GM18867 (cell line): Measurements from ENCODE around the gene TMEM81.

ENCODE experiments used
- ATAC-seq: cut with Tn5 transposase; IDR thresholded peaks from one replicate; pipeline ENCODE4 v1.9.1; 2021; ENCODE audit warnings: mild to moderate bottlenecking, moderate library complexity; ENCODE audit not compliant: unreplicated experiment

The TMEM81 gene

DNA sequence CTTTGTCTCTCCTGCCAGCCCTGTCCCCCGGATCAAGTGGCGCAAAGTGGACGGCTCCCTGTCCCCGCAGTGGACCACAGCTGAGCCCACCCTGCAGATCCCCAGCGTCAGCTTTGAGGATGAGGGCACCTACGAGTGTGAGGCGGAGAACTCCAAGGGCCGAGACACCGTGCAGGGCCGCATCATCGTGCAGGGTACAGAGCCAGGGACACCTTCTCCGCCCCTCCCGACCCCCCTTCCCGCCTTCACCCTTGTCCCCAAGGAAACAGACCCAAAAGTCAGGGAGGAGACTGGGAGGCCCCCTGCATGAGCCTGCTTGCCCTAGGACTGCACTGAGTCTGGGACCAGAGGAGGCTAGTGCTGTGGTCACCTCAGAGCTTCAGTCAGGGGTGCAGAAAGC, 23.0 kb downstream of the TMEM81 start:
- ATAC-seq, result no peak

DNA sequence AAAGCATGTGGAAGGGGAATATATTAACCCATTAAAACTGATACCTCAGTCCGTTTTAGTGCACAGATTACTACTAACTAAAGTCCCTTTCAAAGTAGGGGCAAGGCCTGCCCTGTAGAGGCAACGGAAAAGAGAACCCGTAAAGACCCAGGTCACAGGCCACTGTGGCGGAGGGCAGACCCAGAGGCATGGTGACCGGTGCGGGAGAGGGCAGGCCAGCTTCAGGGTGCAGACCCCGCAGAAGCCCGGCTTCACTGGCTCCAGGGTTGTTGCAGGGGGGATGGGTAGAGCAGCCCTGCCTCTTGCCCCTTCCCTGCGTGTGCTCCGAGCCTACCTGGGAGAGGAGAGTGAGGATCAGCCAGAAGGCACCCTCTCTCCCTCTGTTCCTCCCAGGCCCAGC, 23.5 kb downstream of the TMEM81 start:
- no peak for ATAC-seq

DNA sequence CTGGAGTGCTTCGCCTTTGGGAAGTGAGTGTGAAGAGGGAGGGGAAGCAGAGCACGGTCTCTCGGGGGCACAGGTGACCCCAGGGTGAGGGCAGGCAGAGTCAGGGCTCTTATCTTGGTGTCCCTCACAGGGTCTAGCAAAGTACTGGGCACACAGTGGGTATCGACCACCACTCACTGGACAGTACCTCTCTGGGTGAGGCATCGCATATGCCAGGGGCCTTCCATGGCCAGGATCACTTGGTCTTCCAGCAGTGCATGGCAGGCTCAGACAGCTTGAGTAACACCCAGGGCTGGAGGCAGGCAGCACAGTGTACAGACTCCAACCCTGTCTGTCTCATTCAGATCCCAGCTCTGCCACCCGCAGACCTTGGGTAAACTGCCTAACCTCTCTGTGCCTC, 24.6 kb downstream of the TMEM81 start:
- ATAC-seq, result no peak

DNA sequence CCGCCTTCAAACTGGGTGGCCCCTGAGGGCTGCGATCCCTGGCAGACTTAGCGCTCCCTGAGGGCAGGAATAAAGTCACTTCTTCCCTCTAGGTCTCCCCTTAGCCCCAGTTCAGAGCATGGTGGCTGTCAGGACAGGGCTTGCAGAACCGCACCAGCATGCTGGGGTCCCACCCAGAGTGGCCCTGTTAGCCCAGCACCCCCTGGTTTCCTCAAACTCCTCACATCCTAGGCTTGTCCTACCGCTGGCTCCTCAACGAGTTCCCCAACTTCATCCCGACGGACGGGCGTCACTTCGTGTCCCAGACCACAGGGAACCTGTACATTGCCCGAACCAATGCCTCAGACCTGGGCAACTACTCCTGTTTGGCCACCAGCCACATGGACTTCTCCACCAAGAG, 25.4 kb downstream of the TMEM81 start:
- ATAC-seq, result no peak

DNA sequence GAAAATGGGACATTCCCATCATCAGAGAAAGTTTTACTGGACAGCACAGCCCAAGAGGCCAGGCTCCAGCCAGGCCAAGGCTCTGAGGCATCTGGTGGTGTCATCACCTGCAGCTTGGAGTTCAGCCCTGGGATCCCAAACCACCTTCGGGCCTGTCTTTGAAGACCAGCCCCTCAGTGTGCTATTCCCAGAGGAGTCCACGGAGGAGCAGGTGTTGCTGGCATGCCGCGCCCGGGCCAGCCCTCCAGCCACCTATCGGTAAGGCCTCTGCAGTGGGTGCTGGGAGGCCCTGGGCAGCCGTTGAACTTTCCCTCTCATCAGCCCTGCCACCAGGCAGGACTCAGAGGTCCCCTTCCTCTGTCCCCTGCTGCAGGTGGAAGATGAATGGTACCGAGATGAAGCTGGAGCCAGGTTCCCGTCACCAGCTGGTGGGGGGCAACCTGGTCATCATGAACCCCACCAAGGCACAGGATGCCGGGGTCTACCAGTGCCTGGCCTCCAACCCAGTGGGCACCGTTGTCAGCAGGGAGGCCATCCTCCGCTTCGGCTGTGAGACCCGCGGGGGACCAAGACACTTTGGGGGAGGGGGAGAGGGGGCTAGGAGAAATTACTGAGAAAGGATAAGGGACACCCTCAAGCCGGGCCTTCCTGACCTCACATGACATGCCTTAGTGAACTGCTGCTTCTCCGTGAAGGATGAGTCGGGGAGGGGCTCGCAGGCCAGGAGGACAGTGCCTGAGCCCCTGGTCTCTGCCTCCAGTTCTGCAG, 26.3 kb downstream of the TMEM81 start:
- ATAC-seq, result no peak

DNA sequence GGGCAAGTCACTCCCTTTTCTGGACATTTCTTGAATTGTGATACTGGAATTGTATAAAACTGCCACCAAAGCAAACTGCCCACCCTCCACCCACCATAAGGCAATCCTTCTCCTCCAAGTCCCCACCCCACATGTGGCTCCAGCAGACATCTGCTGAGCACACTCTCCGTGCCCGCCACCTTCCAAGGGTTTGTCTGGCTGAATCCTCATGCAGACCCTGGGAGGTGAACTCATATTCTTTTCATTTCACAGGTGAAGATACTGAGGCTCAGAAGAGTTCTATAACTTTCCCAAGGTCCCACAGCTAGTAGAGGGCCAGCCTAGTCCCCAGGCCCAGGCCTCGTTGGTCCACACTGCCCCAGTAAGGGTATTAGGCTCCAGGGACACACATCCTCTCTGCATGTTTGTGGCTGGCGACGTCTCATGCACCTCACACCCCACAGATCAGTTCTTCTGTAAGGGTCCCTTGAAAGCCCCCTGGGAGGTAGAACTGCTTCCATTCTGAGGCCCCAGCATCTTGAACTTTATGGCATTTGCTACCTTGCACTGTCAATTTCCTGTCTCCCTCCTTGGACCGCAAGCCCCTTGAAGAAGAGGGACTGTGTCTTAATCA, 27.2 kb downstream of the TMEM81 start:
- ATAC-seq, result no peak

DNA sequence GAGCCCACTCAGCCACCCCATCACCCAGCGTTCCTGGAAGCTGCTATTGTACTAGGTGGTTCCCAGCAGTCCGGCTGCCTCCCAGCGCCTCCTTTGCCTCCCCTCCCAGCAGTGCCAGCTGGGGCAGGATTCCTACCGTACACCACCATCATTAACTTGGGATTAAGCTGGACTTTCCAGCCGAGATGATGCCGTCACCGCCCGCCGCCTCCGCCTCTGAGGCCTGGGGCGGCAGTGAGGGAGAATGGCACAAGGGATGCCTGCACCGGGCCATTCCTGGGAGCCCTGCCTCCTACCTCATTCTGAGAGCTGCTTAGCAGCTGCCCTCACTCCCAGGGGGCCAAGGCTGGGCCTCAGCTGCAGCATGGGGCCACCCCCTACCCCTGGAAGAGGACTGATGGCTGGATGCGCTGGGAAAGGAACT, 28.1 kb downstream of the TMEM81 start:
- ATAC-seq, result no peak

DNA sequence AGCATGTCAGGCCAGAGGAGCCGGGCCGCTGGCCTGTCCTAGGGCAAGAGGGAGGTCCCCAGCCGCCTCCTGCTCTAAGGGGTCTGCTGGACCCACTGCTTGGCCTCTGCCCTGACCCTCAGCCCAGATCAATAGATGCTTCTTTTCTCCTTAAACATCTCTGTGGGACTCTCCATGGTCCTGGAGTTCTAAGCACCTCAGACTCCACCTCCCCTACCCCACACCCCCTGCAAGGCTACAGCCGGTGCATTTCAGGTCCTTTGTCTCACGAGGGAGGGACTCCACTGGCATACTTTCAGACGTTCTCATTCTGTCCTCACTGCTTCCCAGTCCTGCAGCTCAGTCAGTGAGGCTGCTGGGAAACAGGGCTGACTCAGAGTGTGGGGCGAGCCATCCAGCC, 30.2 kb downstream of the TMEM81 start:
- no peak for ATAC-seq

DNA sequence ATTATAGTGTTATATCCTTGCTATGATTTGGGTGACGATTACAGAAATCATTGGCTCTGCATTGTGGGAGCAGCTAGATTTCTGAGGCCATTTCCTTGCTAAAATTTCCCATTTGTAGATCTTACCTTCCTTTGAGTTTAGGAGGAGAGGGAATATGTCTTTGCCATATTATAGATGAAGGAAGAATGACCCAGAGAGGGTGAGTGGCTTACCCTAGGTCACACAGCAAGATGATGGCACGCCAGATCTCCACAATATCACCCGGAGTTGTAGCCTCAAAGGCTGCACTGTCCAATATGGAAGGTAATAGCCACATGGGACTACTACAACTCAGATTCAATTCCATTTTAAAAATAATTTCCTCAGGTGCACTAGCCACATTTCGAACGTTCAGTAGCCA, 31.0 kb downstream of the TMEM81 start:
- ATAC-seq, result no peak

DNA sequence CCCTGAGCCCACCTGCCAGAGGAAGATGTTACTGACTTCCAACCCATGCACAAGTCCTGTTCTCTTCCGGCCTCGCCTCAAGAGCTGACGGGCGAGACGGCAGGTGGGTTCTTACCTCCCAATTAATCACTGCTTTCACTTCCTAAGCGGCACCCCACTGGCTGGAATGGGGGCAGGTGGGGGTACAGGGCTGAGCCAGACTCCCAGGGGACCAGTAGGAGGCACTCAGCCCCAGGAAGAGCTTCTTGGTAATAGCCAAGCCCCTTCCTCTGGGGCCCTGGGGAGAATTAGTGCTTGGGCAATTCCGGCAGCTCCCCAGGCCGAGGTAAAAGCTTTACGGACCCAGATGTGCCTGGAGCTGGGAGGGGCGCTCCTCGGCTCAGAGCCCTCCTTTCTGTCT, 31.6 kb downstream of the TMEM81 start:
- ATAC-seq, result no peak

DNA sequence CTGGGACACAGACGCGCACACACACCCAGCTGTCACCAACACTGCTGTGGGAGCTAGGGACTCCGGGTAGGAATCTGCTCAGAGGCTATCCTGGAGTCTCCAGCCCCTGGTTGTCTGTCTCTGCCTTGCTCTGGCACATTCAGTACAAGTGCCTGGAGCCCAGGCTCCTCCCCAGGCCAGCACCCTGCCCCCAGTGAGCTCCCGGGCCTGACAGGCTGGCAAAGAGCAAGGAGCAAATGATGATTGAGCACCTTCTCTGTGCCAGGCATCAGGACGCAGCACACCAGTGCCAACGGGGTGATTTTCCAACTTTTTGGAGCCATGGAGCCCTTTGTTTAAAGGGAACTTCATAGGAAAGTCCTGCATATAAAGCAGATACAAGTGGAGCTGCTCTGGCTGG, 34.8 kb downstream of the TMEM81 start:
- no peak for ATAC-seq

DNA sequence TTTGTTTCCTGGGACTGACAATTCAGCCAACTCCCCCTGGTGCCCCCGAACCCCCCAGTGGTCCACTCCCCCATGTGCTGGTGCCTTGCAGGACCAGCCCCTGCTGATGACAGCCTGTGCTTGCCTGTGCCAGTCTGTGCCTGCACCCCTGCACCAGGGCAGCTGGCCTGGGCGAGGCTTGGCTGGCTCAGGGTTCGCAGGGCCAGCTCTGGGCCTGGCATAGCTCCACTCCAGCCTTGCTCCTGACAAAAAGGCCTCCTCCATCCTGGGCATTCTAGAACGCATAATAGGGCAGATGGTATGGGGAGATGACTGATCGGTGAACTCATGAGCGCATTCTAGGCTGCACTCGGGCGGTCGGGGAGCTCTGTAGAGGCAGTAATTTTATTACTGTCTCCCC, 35.9 kb downstream of the TMEM81 start:
- no peak for ATAC-seq

DNA sequence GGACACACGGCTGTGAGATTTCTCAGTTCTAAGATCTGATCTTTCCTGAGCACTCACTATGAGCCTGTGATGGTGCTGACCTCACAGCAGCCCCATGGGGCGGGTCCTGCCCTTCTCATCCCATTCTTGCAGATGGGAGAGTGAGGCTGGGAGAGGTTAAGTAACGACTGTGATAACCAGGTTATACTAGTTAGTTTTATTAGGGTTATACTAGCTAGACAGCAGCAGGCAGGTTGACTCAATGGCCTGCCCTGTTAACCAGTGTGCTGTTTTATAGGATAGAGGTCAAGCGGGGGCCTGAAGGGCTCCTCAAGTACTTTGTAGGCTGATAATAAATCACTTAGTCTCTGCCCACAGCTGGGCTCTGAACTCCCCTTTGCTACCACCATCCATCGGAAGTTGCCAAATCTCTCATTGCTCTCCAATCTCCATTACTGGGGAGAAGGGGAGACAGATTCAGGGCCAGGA, 36.5 kb downstream of the TMEM81 start:
- no peak for ATAC-seq

DNA sequence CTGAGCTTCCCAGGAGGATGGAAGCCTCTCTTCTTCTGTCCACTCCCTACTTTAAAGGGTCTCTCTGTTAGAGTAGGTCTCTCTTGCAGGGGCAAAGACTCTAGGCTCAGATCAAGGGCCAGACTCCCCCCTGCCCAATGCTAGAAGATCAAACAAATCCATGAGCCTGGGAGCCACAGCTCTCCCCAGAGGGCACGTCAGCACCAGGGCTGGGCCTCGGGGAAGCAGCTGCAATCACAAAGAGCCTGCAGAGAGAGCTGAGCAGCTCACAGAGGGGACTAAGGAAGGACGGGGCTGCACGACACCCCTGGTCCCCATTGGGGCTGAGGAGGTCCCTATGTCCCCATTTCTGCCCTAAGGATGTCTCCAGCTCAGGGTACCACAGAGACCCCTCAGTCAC, 37.4 kb downstream of the TMEM81 start:
- no peak for ATAC-seq

DNA sequence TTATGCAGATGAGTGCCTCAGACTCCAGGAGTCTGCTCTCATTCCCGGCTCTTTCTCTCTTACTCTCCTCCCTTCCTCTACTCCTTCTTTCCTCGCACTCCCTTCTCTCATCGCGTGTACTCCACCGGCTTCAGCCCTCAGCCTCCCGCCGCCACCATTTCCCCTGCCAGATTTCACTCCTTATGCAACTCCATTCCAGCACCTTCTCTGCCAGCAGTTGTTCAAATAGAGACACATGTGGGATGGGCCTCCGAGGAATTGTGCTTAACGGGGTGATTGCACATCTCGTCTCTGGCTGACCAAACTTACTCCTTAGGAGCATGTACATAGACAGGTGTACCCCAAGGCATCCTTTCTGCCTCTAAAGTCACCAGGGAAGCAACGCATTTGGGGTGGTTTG, 39.1 kb downstream of the TMEM81 start:
- ATAC-seq, result no peak

DNA sequence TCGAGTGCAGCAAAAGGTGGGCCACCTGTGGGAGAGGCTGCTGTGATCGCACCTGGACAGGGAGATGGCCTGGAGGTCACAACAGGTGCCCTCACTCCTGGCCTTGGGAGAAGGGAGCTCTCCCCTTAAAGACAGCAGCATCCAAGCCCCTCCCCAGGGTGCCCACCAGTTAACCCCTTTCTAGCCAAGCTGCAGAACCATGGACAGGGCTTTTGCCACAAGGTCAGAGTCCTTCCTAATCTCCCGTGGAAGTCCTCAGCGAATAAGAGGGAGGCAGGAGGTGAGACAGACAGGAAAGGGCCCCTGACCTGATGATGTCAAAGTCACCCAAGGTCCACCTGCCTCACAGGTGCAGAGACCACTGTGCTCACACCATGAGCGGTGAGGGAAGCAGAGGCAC, 39.5 kb downstream of the TMEM81 start:
- no peak for ATAC-seq

DNA sequence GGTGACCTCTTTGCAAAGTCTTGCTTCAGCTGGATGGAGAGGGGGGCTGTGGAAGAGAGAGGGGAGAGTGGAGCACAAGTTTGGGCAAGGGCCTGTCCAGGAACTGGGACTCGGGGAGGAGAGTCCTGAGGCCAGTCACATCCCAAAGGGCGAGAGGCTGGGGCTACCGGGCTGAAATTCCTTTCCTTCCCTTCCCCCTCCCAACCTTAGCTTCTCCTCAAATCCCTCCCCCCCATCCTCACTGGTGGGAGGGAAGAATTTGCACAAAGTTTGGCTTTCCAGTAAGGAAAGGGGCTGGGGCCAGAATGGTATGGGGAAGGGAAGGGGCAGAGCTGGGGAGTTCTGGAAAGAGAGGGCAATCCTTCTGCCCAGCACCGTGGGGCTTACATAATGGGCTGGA, 40.4 kb downstream of the TMEM81 start:
- no peak for ATAC-seq

DNA sequence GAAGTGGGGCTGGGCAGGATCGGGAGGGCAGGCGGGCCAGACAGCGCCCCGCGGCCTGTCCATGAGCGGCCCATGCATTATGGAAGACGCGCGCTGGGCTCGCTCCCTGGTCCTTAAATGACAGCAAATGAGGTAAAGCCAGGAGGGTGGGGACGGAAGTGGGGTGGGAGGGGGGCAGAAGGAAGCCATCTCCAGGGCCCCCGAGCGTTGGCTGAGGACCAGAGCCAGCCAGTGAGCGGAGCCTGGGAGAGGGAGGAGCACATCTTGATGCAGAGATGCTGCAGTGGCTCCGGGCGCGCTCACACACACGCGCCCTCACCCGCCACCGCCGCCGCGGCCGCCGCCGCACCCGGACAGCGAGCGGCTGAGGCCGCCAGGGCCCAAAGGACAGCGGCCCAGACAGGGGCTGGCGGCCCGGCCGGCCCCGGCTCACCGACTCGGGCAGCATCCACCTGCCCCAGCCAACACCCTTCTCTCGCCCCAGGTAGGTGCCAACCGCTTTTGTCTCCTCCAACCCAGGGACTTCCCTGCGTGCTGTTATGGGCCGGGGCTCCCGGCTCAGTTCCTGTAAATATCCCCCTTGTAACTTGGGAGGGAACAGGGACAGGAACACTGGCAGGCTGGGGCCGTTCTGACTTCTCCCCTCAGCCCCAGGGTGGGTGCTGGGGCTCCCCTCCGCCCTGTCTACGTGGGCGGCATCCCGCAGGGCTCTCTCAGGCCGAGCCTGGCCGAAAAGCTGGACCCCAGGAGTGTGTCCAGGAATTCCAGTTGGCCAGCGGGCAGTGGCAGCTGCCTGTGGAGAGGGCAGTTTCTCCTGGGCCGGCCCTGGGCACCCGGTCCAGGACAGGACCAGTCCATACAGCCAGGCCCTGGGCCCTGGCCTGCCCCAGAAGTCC, 41.1 kb downstream of the TMEM81 start, which contains the start of gene CNTN2:
Gene CNTN2 (plus strand): TSS at position 302 of the 896 bp plus-strand sequence. CDS start 9,974 bp downstream, outside the sequence.
- ATAC-seq, result no peak

DNA sequence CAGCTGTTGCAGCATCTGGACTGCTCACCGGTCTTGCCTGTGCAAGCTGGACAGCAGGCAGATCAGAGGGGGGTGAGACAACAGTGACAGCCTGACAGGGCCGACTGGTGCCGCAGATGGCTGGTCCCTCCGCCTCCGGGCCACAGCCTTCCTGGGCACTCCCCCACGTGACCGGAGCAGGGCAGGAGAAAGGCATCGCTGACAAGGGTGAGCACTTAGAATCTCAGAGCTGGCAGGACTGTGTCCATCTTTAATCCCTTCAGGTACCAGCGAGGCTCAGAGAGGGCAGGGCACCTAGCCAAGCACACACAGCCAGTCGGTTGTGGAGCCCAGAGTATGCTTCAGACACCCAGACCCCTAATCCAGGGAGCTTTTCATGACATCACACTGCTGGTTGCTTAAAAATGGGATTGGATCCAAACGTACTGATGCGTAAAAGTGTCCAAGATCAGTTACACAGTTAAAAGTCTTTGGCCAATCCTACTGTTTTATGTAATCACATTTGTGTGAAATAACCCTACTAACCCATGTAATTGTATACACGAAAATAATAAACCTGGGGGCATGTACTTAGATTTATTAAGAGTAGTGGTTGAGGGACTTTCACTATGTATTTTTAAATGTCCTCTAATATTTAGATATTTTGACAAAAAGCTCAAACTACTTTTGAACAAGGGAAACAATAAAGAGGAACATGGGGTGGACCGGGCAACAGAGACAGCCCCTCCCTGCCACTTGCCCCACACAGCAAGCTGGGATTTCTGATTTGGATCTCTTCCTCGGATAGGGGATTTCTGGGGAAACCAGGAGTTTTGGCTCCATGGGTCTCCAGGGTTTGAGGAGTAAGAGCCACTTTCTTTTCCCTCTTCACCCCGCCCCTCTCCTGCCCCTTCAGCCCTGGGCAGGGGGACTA, 42.0 kb downstream of the TMEM81 start:
- no peak for ATAC-seq

DNA sequence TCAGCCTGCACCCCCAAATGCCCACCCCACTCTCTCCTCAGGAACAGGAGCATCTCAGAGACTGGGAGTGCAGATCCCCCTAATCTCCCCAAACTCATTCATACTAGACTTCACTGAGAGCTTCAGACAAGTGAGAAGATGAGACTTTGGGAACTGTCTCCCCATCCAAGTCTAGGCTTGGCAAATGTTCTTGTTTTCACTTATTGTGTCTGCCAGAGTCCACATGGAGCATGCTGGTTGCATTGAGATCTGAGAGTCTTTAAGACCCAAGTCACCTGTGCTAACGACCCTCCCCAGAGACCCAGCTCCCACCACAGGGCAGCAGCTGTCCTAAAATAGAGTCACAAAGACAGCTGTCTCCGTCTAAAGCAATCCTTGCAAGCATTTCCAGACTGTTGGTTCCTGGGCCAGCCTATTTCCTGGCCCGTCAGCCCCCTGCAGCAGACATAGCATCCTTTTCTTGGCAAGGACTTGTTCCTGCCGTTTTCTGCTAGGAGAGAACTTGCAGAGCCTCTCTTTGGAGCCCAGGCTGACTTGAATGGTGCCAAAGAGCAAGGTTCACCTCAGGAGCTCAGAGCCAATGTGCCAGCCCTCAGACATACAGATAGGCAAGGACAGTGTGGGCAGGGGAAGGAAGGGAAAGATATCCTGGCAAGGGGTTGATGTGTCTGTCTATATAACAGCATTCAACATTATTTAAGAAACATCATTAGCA, 43.1 kb downstream of the TMEM81 start:
- ATAC-seq, result no peak
